SKM-1 (cell line): ENCODE measurements around the gene COL4A2.
"Not testable (repeated sequence)": the region's sequence is repeated elsewhere in the genome, so short reads cannot be mapped to it uniquely, and the experiment has no call there.

Source experiments
- DNase-seq: peaks from one replicate; lab custom pipeline; 2025; ENCODE audit not compliant: unreplicated experiment; lab: John Stamatoyannopoulos, UW

Gene COL4A2

DNA sequence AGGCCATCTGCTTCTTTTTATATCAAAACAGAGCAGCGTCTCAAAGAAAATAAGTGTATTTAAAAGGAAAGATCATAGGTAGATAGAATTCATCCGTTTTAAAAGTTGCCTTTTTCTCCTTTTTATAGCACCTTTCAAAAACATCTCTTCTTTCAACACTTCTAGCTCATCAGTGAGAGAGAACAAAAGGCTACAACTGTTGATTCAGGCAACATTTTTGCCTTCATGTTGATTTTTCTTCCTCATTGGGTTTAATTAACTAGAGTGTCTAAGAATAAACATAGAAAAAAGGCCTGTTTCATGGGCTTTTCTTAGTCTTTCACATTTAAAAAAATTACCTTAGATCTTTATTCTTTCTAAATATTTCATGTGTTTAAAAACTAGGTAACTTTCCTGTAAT, 13.6 kb downstream of the COL4A2 start:
- DNase-seq: no peak

- not testable (repeated sequence) for DNase-seq
Observed at GRCh38 chr13:110321573-110321972, 14.5 kb downstream of the COL4A2 start.

DNA sequence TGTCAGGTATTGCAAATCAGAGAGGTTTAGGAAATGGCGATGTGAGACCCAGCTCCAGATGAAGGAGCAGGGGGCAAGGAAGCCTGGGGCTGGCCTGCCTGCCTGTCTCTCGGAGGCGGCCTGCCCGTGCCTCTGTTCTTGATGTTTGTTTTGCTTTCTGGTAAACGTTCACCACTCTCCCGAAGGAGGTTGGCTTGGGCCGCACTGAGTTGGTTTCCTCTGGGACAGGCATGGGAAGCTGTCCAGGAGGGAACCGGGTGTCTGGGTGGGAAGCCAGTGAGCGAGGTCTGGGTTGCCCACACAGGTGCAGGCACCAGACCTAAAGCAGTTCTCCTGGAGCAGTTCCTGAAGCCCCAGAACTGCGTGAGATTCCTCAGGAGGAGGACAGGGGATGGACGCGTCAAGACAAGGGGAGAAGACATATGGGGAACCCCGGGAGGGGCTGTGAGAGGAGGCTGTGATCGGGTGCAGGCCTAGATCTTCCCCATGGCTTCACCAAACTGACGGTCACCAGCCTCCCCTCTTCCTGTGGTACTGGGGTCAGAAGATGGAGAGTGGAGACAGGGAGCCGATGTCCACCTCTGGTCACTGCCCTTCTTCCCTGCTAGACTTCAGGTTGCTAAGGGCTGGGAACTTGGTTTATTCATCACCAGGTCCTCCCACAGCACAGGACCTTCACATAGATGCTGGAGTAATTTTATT, 15.2 kb downstream of the COL4A2 start:
- no peak for DNase-seq

DNA sequence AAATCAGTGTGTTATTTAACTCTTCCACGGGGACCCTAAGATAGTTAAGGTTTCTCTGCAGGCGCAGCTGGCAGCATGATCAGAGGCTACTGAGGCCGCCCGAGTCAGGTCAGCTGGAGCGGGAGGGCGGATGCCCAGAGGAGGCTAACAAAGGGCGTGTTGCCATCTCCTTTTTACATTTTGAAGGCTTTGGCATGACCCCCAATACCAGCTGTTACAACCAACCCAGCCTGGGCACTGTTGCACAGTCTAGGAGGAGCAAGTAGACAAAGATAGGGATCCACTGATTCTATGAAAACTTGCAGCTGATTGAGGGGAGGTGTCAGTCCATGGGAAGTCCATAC, 15.7 kb downstream of the COL4A2 start:
- no peak for DNase-seq

DNA sequence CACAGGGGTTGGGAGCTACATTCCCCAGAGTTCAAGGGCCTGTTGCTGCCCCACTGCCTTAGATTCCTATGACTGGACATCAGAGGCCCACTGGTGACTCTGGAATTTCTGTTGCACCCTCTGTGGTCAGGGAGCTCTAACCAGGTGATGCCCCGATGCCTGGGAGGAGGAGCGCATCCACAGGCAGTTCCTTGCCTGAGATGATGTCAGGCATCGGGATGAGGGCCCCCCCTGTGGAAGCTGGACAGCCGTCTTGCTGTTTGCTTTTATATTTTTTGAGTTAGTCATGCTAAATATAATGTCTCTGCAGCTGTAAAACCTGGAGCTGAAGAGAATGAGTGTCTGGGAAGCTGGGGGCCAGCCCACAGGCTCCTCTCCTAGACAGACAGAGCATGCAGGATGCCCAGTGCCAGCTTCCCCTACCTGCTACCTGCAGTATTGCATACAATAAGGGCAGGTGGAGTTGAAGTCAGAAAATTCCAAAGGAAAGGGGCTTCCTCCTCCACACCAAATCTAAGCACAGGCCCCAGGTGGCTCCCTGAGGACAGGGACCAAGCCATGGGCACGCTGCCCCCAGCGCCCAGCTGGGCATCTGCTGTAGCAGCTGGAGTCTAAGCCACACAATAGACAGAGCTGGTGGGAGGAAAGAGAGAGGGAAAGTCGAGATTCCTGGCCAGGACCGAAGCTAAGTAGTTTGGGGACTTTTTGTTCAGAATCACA, 16.2 kb downstream of the COL4A2 start:
- DNase-seq: no peak

- DNase-seq: no peak
Observed at GRCh38 chr13:110324026-110324749, 17.1 kb downstream of the COL4A2 start.

GRCh38 chr13:110326263-110326904, 19.3 kb downstream of the COL4A2 start:
- no peak for DNase-seq

- no peak for DNase-seq
Observed at GRCh38 chr13:110327051-110327721, 20.1 kb downstream of the COL4A2 start.

GRCh38 chr13:110328573-110328972, 21.5 kb downstream of the COL4A2 start:
- DNase-seq: no peak

DNA sequence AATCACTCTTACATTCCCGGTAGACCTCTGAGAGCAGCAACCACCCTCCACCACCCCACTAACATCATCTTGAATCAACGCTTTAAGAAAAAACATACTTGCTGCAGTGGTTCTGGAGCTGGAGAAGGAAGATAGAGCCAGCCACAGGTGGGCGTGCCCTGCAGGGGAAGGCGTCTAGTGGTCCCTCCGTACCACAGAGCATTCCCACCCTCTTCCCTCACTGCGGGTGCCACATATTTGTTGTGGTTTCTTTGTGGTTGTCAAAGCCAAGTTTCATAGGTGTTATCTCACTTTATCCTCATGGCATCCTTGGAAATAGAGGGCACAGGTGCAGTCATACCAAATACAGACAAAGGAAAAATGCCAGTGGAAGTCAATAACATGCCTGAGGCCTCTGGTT, 22.2 kb downstream of the COL4A2 start:
- DNase-seq: no peak

DNA sequence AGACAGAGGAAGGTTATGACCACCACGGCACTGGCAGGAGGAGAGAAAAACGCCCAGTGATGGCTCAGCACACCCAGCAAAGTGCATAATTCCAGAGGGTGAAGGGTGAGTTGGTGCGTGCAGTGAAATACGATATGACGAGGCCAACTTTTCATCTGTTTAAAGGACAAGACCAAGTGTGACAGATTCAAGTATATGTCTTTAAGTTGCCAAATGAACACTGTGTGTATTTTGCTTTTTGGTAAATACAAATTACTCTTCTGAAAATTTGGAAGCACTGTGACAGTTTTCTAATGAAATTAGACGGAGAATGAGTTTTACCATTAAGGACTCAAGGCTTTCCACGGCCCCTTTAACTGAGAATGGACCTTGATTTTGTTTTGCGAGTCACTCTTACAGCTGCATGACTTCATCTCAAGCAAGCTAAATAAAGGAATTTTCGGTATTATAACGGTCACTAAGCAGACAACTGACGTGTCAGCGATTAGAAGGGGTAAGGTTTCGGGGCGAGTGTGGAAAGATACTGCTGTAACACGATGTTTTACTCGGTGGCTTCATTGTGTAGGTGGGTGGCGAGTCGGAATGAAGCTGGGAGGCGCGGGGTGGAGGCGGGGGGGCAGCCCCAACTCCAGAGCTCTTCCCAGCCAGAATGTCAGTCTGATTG, 22.8 kb downstream of the COL4A2 start:
- DNase-seq: no peak

DNA sequence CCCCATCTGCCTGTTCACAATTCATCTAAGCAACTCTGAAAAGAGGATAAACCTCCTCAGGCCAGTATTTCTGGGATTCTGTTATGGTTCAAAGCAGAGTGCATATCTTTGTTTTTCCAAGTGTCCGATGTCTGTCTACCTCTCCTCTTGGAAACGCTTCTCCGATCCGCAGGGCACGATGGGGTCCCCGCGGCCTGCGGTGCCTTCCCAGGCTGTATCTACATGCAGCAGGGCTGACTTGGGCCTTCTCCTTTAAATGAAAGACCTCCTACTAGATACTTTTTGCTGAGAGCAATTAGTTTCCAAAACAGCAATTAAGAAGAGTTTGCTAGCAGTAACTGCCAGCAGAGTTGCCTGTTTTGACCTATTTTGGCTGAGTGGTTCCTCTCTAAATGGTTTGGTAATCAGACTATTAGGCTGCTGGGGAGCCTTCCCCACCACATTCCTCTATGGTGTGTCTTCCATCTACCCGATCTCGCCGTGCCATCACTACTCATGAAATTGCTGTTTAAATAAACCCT, 23.5 kb downstream of the COL4A2 start:
- DNase-seq: no peak

- DNase-seq: no peak
Observed at GRCh38 chr13:110331362-110331761, 24.3 kb downstream of the COL4A2 start.

GRCh38 chr13:110332750-110333149, 25.7 kb downstream of the COL4A2 start:
- DNase-seq: no peak

- no peak for DNase-seq
Observed at GRCh38 chr13:110333837-110334236, 26.8 kb downstream of the COL4A2 start.

- DNase-seq: no peak
Observed at GRCh38 chr13:110334256-110334655, 27.2 kb downstream of the COL4A2 start.

- DNase-seq: no peak
Observed at GRCh38 chr13:110334841-110335490, 27.9 kb downstream of the COL4A2 start.

GRCh38 chr13:110336108-110336507, 29.0 kb downstream of the COL4A2 start:
- no peak for DNase-seq

- no peak for DNase-seq
Observed at GRCh38 chr13:110336681-110337080, 29.6 kb downstream of the COL4A2 start.

DNA sequence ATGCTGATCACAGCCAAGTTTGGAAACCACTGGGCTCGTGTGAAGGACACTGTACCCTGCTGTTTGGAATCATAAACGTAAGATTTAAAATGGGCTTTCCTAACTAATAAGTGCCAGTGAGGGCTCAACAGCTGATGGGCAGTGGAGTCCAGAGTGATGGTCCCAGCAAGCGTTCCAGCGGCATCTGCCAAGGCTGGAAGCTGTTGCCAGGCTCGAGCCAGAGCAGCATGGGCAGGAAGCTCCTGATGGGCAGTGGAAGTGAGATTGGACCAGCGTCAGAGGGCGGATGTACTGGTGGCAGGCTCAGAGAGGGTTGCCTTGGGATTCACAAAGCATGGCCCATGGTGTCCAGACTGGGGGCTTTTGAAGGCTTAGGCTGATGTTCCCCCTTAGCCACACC, 30.2 kb downstream of the COL4A2 start:
- no peak for DNase-seq
